GM04504 (cell line): ENCODE data around the gene TGFBR3.

Source experiments
- DNase-seq: peaks from one replicate; pipeline ENCODE4 v3.0.0-alpha.2; 2012; ENCODE audit warnings: low read depth

TGFBR3 gene

DNA sequence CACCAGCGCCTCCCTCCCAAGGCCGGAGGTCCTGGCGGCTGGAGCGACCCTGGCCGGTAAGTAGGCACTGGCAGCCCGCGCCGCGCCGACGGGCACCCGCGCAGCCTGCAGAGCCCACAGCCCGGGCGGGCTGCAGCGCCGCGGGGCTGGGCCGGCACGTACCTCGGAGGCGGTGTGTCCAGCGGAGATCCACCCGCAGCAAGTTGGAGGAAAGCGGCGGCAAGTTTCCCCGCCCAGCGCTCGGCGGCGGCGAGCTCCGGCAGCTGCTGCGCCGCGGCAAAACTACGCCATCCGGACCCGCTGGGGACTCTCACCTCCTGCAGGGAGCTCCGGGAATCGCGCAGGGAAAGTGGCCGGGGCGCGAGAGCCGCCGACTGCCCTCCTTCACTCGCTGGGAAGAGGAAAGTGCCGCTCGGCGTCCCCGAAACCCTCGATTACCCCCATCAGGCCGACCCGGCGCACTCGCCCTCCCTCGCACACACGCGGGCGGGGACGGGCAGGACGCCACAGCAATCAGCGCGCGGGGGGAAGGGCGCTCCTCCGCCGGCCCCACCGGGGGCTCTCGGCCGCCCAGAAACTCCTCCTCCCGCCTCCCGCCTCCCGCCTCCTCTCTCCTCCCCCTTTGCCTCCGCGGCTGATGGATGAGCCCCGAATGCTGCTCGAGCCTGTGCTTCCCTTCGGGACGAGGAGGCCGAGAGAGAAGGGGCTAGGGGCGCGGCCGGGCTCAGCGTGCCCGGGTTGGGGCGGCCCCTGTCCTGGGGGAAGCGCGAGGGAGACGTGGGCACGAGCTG is at the start of gene TGFBR3:
TSS of gene TGFBR3 (minus strand) at position 436 of the 791 bp plus-strand sequence. CDS start 24,620 bp downstream, outside the sequence.
- peak; percentile 85 for DNase-seq

DNA sequence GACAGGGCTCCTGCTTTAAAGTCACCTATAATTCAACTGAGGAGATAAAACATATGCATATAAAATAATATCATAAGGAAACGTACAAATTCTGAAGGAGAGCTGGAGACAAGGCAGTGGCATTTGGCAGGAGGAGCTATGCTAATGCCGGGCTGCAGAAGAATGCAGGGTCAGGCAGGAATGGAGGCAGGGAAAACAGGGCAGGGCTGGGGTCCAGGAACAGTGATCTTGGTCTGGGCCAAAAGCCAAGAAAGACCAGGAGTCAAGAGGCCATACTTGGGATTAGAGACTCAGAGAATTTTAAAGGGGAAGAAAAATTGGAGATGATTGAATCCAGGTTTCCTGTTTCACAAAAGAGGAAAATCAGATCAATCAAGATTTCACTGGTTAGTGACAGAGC is 43.3 kb upstream of the TGFBR3 start:
- DNase-seq: no peak

GRCh38 chr1:91928026-91928425 is 42.1 kb upstream of the TGFBR3 start:
- no peak for DNase-seq

GRCh38 chr1:91925644-91926435 is 39.9 kb upstream of the TGFBR3 start:
- DNase-seq: no peak

DNA sequence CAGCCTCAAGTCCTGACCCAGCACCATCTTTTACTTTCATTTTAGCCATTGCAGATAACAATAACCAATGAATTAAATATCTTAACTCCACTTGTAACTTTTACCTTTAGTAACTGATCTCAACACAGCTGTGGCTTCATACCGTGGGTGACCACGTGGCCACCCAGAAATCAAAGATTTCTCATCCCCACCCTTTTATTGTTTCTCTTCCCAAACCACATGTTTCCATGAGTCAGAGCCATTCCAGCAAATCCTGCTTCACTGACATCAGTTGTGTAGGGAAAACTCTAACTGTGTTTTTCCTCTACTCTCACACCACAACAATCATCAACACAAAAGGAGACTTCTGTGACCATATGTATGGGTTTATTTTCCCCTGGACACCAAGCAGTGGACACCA is 38.2 kb upstream of the TGFBR3 start:
- DNase-seq: peak; percentile 65

DNA sequence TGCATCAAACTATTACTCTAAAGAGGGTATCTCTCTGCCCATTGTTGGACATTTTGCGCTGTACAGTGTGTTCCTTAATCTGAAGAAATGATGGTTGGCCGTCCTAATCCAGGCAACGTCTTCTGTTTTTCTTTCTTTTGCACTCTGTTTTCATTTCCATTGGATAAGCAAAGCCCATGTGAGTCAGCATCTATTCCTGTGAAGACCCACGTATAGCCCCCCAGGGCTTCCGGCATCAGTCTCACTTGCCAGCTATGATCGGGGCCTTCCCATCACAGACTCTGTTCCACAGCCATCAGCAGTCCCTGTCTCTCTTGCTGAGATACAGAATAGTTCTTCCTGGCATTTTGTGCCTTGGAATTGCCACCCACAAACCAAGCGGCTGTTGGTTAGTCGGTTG is 34.0 kb upstream of the TGFBR3 start:
- DNase-seq: no peak

DNA sequence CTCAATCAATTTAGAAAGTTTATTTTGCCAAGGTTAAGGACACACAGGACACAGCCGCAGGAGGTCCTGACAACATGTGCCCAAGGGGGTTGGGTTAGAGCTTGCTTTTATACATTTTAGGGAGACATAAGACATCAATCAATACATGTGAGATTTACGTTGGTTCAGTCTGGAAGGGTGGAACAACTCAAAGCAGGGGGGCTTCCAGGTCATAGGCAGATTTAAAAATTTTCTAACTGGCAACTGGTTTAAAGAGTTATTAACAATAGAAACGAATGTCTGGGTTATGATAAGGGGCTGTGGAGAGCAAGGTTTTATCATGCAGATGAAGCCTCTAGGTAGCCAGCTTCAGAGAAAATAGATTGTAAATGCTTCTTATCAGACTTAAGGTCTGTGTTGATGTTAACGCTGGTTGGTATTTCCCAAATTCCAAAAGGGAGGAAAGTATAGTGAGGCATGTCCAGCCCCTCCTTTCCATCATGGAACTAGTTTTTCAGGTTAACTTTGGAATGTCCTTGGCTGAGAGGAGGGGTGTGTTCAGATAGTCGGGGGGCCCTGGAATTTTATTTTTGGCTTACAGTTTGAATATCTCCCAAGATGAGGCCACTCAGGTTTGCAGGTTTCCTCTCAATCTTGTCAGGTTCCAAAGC is 31.0 kb upstream of the TGFBR3 start:
- no peak for DNase-seq

GRCh38 chr1:91916046-91916445 is 30.1 kb upstream of the TGFBR3 start:
- DNase-seq: no peak

GRCh38 chr1:91913018-91913417 is 27.1 kb upstream of the TGFBR3 start:
- no peak for DNase-seq

GRCh38 chr1:91912266-91912665 is 26.3 kb upstream of the TGFBR3 start:
- DNase-seq: no peak

GRCh38 chr1:91901231-91901630 is 15.3 kb upstream of the TGFBR3 start:
- no peak for DNase-seq

- no peak for DNase-seq
Observed at GRCh38 chr1:91900562-91900961, 14.6 kb upstream of the TGFBR3 start.

DNA sequence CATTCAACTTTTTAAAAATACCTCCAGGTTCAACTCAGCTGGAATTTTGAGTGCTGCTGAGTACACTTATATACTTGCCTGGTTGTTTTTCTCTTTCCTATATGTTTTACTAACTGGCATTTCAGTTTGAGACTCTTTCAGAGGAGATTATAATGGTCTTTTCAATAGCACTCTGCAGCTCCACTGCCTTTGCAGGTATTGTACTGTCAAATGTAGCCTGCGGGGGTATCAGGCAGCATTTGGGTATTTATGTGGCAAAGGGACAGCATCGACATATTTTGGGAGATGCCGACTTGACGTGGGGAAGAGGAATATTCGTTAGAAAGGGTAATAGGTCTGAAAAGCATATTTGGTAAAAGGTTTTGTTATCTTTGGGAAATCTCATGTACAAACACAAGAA is 11.1 kb upstream of the TGFBR3 start:
- no peak for DNase-seq

- no peak for DNase-seq
Observed at GRCh38 chr1:91895832-91896556, 10.0 kb upstream of the TGFBR3 start.

DNA sequence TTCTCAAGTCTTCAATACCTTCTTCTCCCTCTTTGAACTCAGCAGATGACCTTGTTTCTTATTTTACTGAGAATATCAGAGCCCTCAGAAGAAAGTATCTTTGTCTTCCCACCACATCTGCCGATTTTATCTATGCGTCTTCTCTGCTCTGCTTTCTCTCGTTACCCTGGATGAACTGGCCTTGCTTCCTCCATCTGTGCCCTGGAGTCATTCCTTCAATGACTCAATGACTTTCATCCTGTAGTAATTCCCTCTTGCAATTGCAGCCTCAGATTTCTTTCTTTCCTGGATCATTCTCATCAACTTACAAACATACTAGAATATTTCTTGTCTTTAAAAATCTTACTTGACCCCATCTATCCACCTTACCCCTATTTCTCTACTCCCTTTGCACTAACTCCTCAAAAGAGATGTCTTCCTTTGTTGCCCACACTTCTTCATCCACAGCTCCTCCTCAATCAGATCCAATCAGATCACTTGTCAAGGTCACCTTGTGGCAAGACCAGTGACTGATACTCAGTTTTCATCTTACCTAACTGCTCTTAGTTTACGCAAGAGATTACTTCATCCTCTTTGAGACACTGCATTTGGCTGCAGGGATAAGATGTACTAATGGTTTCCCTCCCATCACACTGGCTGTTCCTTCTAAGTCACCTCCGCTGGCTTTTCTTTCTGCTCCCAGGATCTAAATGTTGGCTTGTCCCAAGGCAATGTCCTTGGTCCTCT is 8.2 kb upstream of the TGFBR3 start:
- no peak for DNase-seq

DNA sequence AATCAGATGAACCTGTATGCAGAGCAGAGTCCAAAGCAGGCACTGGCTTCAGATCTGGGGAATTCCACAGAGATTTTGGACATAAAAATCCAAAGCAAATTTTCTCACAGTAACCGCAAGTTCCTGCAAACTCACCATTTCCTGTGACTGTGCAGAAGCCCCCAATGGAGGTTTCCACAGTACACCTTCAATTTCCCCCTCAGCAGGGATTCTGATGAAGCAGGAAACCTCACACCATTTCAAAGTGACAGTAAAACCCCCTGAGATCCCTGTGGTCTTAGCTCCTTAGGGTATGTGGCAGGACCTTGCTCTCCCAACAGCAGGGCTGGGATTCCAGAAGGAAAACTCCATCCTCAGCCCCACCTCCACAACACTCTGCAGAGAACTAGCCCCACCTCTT is 6.0 kb upstream of the TGFBR3 start:
- no peak for DNase-seq

GRCh38 chr1:91891454-91891853 is 5.5 kb upstream of the TGFBR3 start:
- peak; percentile 71 for DNase-seq

GRCh38 chr1:91889717-91890459 is 3.9 kb upstream of the TGFBR3 start:
- DNase-seq: no peak

- no peak for DNase-seq
Observed at GRCh38 chr1:91885213-91885715, 687 bp downstream of the TGFBR3 start.

DNA sequence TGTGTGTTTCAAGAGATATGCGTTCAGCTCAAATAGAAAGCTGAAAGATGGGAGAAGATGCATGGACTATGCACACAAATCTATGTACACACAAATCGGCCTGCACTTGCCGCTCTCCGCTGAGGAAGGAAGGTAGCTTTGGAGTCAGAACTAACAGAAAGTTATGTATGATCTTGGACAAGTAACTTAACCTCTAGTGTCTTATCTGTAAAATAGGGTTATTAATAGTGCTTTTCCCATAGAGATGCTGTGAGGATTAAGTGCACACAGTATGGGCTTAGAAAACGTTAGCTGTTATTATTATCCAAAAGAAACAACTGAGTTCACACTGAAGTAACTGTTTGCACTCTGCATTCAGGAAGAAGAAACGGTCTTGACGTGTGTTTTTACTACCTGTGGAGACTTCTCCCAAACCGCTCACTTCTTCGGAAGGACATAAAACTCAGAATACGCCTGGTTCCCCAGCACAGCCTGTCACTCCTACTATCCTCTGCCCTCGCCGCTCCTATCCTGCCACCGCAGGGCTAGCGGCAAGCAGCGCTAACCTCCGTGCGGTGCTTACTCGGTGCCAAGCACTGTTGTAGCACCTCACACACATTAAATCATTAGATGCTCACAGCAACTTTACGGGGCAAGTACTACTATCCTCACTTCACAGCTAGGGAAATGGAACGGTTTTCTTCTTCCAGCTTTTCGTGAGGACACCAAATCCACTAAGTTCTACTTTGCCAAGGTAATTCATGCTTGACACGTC is 1.3 kb downstream of the TGFBR3 start:
- DNase-seq: no peak
